ENCODE measurements around the gene COLQ.

COLQ gene

GRCh38 chr3:15443826-15444524 lies 77.5 kb downstream of the COLQ start:
- no peak overlapping the region for H3K4me3 ChIP-seq (ENCODE audit: low read depth in 1 of 2, low read length in 2 of 2)
- ATAC-seq (ENCODE audit: insufficient read depth, low read depth) = no peak
- no peaks in the 10 kb centered on the region for H3K79me2 ChIP-seq (ENCODE audit: insufficient read depth, low read length)
- no peaks in the 10 kb centered on the region for H4K20me1 ChIP-seq (ENCODE audit: insufficient read depth, low read length)
- H3K27ac ChIP-seq (ENCODE audit: low read length) = no peak overlapping the region
- H3K4me1 ChIP-seq (ENCODE audit: insufficient read depth, low read length) = no peaks in the 10 kb centered on the region
- no peak for TF ChIP-seq CTCF (IDR thresholded peaks at IDR 0.05; ENCODE audit: borderline replicate concordance, extremely low read depth, low read length, poor library complexity, severe bottlenecking)
- TF ChIP-seq EZH2 (IDR thresholded peaks at IDR 0.05; ENCODE audit: borderline replicate concordance, low read depth, low read length, severe bottlenecking) = no peak
- peaks cover 52% of the 10 kb centered on the region for H3K36me3 ChIP-seq (ENCODE audit: insufficient read depth, low read length)
- no peaks in the 10 kb centered on the region for H3K27me3 ChIP-seq (ENCODE audit: insufficient read depth, low read length, poor library complexity)
- H3K9me3 ChIP-seq (ENCODE audit: insufficient read depth, low read length, severe bottlenecking) = no peaks in the 10 kb centered on the region
- no peak overlapping the region for H3K4me2 ChIP-seq (ENCODE audit: insufficient read depth, low read length)
- H2AFZ ChIP-seq (ENCODE audit: low read depth, low read length) = no peak overlapping the region
- no peak for DNase-seq
- H3K9ac ChIP-seq (ENCODE audit: low read depth, low read length) = no peak overlapping the region

- H3K4me1 ChIP-seq (ENCODE audit: insufficient read depth, low read length) = no peaks in the 10 kb centered on the region
- no peak overlapping the region for H3K27ac ChIP-seq (ENCODE audit: low read length)
- no peak overlapping the region for H2AFZ ChIP-seq (ENCODE audit: low read depth, low read length)
- TF ChIP-seq CTCF (IDR thresholded peaks at IDR 0.05; ENCODE audit: borderline replicate concordance, extremely low read depth, low read length, poor library complexity, severe bottlenecking) (no peak), EZH2 (IDR thresholded peaks at IDR 0.05; ENCODE audit: borderline replicate concordance, low read depth, low read length, severe bottlenecking) (no peak)
- H3K27me3 ChIP-seq (ENCODE audit: insufficient read depth, low read length, poor library complexity) = no peaks in the 10 kb centered on the region
- DNase-seq = no peak
- H4K20me1 ChIP-seq (ENCODE audit: insufficient read depth, low read length) = no peaks in the 10 kb centered on the region
- no peaks in the 10 kb centered on the region for H3K79me2 ChIP-seq (ENCODE audit: insufficient read depth, low read length)
- no peaks in the 10 kb centered on the region for H3K9me3 ChIP-seq (ENCODE audit: insufficient read depth, low read length, severe bottlenecking)
- H3K4me2 ChIP-seq (ENCODE audit: insufficient read depth, low read length) = no peak overlapping the region
- H3K9ac ChIP-seq (ENCODE audit: low read depth, low read length) = no peak overlapping the region
- H3K36me3 ChIP-seq (ENCODE audit: insufficient read depth, low read length) = peaks cover 83% of the 10 kb centered on the region
- H3K4me3 ChIP-seq (ENCODE audit: low read depth in 1 of 2, low read length in 2 of 2) = no peak overlapping the region
- no peak for ATAC-seq (ENCODE audit: insufficient read depth, low read depth)
These were observed 80.6 kb downstream of the COLQ start for GRCh38 chr3:15440891-15441290.

GRCh38 chr3:15439476-15439875 lies 82.0 kb downstream of the COLQ start:
- Histone ChIP-seq H3K9me3 (ENCODE audit: insufficient read depth, low read length, severe bottlenecking) (no peaks in the 10 kb centered on the region), H3K36me3 (ENCODE audit: insufficient read depth, low read length) (peaks cover 97% of the 10 kb centered on the region), H3K79me2 (ENCODE audit: insufficient read depth, low read length) (no peaks in the 10 kb centered on the region), H4K20me1 (ENCODE audit: insufficient read depth, low read length) (no peaks in the 10 kb centered on the region), H3K4me1 (ENCODE audit: insufficient read depth, low read length) (no peaks in the 10 kb centered on the region), H2AFZ (ENCODE audit: low read depth, low read length) (no peak overlapping the region), H3K4me2 (ENCODE audit: insufficient read depth, low read length) (no peak overlapping the region), H3K9ac (ENCODE audit: low read depth, low read length) (no peak overlapping the region), H3K27ac (ENCODE audit: low read length) (no peak overlapping the region), H3K4me3 (ENCODE audit: low read depth in 1 of 2, low read length in 2 of 2) (no peak overlapping the region), H3K27me3 (ENCODE audit: insufficient read depth, low read length, poor library complexity) (no peaks in the 10 kb centered on the region)
- TF ChIP-seq CTCF (IDR thresholded peaks at IDR 0.05; ENCODE audit: borderline replicate concordance, extremely low read depth, low read length, poor library complexity, severe bottlenecking) (no peak), EZH2 (IDR thresholded peaks at IDR 0.05; ENCODE audit: borderline replicate concordance, low read depth, low read length, severe bottlenecking) (no peak)
- no peak for ATAC-seq (ENCODE audit: insufficient read depth, low read depth)
- DNase-seq = no peak
